ENCODE measurements around the gene GPC3.
"Not testable (repeated sequence)": the region's sequence is repeated elsewhere in the genome, so short reads cannot be mapped to it uniquely, and the experiment has no call there.

Gene GPC3

GRCh38 chrX:133923548-133923947, 61.8 kb downstream of the GPC3 start:
- no peak for DNase-seq

- peak; percentile 3 for DNase-seq
Observed at GRCh38 chrX:133923113-133923512, 62.3 kb downstream of the GPC3 start.

GRCh38 chrX:133922390-133922771, 63.0 kb downstream of the GPC3 start:
- no peak for DNase-seq

DNA sequence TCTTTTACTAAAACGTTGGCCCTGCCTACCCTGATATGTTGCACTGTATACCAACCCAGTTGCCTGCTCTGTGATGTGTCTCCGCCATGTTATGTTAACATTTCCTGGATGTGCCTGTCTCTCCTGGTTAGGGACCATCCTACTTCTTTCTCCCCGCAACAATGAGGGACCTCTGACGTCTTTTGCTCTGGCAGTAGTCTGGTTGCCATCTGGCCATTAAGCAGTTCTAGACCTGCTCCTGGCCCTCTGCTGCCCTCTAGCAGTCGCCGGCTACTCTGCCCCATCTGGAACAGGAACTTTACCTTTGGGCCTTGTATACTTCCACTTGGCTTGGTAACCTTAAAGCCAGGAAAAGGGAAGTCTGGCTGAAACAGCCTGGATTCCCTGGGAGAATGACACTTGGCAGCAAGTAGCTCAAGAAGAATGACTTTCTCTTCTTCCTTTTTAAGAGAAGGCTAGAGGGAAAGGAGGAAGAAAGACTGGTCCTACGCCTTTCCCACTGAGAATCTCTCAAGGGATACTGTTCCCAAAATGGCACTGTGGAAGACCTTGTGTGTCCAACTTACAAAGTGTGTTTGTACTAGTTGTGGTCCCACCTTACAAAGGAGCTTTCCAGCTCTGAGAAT, 63.5 kb downstream of the GPC3 start:
- peak; percentile 4 for DNase-seq

GRCh38 chrX:133921086-133921485, 64.3 kb downstream of the GPC3 start:
- no peak for DNase-seq

GRCh38 chrX:133918361-133918771, 67.0 kb downstream of the GPC3 start:
- DNase-seq: no peak

DNA sequence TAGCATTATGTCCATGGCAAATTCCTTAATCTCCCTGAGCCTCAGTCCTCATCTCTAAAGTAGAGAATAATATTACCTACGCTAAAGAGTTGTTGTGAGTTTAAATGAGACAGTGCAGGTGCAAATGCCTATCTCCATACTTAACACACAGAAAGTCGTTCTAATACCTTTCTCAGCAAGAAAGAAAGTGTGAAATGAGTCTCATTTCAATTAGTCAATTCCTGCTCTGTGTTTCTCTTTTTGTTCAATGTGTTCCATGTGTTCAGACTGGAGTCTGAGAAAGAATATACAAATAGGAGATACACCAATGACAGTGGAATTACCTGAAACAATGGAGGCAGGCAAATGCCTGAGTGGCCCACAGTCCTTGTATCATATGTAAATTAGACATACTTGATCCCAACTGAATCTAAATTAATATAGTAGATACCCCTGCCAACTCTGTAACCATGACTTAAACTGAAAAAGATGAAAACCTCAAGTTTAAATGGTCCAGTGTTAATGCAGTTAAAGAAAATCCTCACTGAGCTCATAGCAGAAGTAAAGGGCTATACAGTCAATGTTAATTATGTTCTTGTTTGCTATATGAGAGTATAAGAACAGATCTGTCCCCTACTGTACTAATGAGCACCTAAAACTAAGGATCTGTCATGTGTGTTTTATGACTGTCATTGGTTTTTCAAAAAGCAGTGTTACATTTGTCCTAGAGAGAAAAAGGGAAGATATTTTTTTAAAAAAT, 68.2 kb downstream of the GPC3 start:
- no peak for DNase-seq

- DNase-seq: no peak
Observed at GRCh38 chrX:133913658-133914388, 71.6 kb downstream of the GPC3 start.

- no peak for DNase-seq
Observed at GRCh38 chrX:133913009-133913408, 72.4 kb downstream of the GPC3 start.

DNA sequence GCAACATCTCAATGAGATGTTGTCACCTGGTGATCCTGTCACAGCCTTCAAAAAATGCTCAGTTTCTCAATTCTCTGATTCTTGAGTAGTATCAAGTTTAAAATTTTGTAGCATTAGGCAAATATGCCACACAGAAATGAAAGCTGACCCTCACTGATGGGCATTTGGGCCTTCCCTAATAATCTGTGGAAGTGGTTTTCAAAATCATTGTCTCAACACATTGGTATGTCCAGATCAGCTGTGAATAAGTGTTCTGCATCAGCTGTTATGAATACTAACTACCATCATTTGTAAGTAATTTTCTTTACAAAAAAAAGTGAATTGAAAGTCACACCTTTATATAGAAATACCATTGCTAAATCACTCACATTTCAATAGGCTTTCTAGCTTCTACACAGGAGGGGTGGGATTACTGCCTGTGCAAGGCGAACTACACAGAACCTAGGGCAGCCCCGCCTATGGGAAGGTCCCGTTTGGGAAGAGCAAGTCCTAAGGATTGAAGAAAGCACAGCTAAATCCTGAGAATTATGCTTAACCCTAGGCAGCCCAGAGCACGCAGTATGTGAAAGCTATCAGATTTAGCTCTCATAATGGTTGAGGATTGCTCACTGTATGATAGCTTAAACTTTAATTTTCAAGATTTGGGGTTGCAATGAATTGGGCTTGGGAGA, 73.4 kb downstream of the GPC3 start:
- no peak for DNase-seq

- DNase-seq: no peak
Observed at GRCh38 chrX:133910539-133910938, 74.9 kb downstream of the GPC3 start.

GRCh38 chrX:133909888-133910287, 75.5 kb downstream of the GPC3 start:
- no peak for DNase-seq

GRCh38 chrX:133908223-133908955, 77.0 kb downstream of the GPC3 start:
- no peak for DNase-seq

DNA sequence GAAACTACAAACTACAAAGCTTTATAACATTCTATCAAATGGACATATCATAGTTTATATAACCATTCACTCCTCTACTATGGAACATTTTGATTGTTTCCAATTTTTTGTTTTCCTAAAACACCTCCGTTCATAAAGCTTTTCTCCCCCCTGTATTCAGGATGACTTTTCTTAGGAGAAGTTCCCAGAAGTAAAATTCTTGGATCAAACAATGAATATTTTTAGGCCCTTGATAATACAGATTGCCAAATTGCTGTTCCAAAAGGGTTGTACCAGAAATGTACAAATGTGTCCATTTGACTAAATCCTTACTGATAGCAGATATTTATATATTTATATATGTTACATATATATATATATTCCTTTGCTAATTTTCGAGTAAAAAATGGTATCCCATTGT, 77.8 kb downstream of the GPC3 start:
- no peak for DNase-seq

- DNase-seq: no peak
Observed at GRCh38 chrX:133905305-133905704, 80.1 kb downstream of the GPC3 start.

DNA sequence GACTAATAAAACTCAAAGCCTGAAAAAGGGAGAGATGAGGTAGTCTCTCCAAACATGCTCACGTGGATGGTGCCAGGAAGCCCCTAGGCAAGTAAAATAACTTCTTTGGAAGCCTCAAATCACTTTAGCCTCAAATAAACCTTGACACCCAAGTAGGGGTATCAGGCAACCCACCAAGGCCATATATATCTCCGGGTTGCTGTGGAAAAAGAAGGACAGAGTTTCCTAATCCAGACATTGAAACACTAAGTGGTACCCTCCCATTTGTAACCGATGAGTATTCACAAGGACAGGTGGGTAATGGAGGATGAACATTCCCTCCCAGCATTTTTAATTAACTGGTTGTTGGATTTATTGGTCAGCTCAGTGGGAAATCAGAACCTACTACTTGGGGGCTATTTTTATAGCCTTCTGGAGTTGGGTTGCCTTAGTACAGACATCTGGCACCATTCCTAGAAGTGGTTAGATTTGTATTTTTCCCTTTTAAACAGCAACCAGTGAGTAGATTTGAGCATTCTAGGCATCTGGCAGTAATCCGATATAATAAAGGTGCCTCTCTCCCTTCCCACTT, 87.7 kb downstream of the GPC3 start:
- DNase-seq: no peak

GRCh38 chrX:133892337-133892736, 93.1 kb downstream of the GPC3 start:
- DNase-seq: no peak

DNA sequence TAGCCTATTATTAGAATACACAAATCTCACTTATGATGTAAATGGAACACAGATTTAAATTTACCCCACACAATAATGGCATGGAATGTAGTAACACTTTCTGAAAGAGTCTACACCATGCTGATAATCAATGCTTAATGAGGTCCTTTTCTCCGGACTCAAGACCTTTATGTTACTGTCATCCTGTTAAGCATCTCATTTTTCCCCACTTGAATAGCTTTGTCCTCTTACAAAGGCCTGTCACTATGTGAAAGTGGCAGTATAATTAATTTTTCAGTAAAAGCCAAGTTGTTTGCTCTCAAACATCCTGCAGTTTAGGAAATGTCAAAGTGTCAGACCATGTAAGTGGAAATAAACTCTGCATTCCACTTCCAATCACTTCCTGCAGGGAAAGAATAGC, 96.4 kb downstream of the GPC3 start:
- no peak for DNase-seq

GRCh38 chrX:133888084-133888483, 97.3 kb downstream of the GPC3 start:
- DNase-seq: not testable (repeated sequence)

DNA sequence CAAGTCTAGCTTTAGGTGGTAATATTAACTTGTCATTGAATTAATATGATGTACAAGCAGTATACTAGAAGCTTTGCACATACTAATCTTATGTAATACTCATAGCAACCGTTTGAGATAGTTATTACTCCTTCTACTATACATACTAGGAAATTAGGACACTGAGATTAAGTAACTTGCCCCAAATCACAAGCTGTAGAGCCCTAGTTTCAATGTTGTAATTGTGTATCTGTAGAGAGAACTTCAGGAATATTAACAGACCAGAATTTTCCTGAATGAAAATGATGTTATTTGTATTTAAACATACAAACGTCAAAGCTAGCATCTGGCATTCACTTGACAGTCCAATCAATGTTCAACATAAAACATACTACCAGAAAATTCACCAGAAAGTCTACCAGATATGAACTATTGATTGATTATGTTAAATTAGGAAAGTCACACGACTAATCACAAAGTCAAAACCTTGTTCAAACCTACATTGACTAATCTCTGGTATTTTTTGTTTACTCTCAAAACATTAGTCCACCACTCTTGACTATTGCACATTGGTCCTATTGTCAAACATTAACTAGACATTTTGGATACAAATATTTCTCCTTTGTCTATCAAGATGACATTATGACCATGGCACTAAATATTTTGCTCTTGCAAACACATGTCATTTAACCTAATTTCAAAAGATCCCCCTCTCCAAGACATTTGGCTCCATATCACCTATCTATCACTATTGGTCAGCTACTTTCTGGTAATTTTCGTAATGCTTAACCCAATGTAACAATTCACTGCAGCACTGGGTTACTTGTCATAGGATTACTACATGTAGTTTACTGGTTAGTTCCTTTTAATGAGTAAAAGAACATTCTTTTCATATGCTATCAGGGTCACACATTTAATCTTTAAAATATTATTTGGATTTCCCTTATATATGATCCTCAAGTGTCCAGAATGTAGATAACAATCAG, 100.7 kb downstream of the GPC3 start:
- DNase-seq: no peak

DNA sequence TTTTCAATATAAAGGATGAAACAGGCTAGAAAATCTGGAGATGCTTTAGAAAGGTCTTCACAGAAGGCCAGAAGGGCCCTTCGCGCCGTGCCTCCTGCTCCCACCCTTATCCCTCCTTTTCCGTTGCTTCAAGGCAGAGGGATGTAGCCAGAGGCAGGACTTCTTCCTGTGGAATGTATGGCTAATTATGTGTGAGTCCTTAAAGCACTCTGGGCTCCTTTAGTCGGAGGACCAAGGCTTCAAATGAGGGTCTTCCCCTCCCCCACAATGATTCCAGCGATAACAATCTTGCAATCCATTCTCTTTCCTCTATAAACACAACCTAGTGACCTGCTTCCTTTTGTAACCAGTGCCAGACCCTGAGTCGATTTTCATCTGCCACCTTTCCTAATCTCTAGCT, 103.5 kb downstream of the GPC3 start:
- no peak for DNase-seq

Measured in CD4-positive, alpha-beta T cell treated with Interleukin-4 for 4 hours (primary cell).